ENCODE results near the gene IL10RB.
"Not testable (repeated sequence)": the region's sequence is repeated elsewhere in the genome, so short reads cannot be mapped to it uniquely, and the experiment has no call there.

Gene IL10RB

DNA sequence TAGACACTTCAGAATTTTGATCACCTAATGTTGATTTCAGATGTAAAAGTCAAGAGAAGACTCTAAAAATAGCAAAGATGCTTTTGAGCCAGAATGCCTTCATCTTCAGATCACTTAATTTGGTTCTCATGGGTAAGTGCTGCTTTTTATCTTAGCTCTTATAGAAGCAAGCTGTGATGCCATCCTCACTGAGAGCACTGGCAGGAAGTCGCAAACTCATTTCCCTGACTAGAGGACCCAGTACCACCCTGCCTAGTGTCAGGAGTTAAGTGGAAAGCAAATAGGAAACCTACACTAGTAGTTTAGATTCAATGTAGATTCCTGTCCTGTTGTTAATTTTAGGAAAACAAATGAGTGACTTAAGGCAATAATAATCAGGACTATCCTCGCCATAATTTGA is 24.3 kb upstream of the IL10RB start:
- DNase-seq (ENCODE audit: extremely low read depth, low read depth), result no peak
- no peak overlapping the region for H3K4me3 ChIP-seq (replicated peaks; ENCODE audit: low read depth, low read length)
- no peak for TF ChIP-seq CTCF (IDR thresholded peaks at IDR 0.05; ENCODE audit: low read depth, low read length, missing control alignments)

- H3K4me3 ChIP-seq (replicated peaks; ENCODE audit: low read depth, low read length); DNase-seq (ENCODE audit: extremely low read depth, low read depth): not testable (repeated sequence)
Observed at GRCh38 chr21:33242846-33243245, 23.3 kb upstream of the IL10RB start.

DNA sequence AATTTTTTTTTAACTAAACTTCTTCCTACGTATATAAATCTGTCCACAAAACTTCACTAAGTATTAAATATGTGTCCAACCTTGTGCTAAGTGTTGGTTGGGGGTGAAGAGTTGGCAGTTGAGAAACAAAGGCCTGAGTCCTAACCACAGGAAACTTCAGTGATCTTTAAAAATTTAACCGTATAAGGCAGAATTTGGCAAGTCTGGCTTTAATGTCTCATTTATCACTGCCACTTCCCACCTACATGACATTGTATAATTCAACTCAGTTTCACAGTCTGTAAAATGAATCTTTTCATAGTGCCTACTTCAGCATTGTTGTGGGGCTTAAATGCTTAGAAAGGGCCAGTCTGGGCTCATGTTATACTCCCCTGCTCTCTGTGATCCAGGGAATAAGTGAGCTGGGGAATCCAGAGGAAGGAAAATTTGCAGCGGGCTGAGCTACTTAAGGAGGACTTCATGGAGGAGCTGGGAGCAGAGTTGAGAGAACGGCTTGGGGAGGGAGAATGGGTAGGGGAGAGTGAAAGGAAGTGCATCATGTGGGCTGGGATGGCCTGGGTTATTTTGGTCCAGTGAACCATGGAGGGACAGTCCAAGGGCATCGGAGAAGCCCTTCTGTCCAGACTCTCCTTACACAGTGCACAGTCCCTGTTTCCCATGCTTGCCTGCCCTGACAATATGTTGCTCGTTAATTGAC is 21.9 kb upstream of the IL10RB start:
- no peak for DNase-seq (ENCODE audit: extremely low read depth, low read depth)
- no peak overlapping the region for H3K4me3 ChIP-seq (replicated peaks; ENCODE audit: low read depth, low read length)
- no peak for TF ChIP-seq CTCF (IDR thresholded peaks at IDR 0.05; ENCODE audit: low read depth, low read length, missing control alignments)

GRCh38 chr21:33244779-33245105 is 21.4 kb upstream of the IL10RB start:
- DNase-seq (ENCODE audit: extremely low read depth, low read depth), result no peak
- no peak overlapping the region for H3K4me3 ChIP-seq (replicated peaks; ENCODE audit: low read depth, low read length)
- no peak for TF ChIP-seq CTCF (IDR thresholded peaks at IDR 0.05; ENCODE audit: low read depth, low read length, missing control alignments)

DNA sequence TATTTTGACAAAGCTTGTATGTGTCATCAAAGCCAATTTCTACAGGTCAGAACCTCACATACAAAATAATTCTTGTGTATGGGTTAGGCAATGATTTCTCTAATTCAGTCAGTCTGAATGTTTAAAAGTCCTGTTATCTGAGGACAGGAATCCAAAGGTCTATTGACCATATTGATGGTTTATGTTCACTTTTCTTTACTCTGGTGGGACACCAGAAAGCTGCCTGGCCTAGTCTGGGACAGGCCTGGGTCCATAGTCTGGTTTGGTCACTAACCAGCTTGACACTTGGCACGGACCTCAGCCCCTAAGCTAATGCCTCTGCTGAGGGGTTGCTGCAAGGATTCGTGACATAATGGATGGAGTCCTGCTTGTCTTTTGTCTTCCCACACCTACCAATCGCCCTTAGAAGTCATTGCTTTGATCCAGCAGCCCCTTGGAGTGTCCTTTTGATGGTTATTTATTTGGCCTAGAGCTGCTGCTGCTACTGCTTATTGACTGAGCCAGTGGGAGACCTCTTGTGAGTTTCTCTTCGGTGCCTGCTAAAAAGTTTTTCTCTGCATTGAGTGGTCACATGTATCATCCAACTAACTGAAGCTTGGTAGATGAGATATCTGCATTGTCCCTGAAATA is 20.8 kb upstream of the IL10RB start:
- TF ChIP-seq CTCF (IDR thresholded peaks at IDR 0.05; ENCODE audit: low read depth, low read length, missing control alignments), result no peak
- H3K4me3 ChIP-seq (replicated peaks; ENCODE audit: low read depth, low read length), result no peak overlapping the region
- no peak for DNase-seq (ENCODE audit: extremely low read depth, low read depth)

GRCh38 chr21:33246506-33246905 is 19.7 kb upstream of the IL10RB start:
- no peak overlapping the region for H3K4me3 ChIP-seq (replicated peaks; ENCODE audit: low read depth, low read length)
- no peak for DNase-seq (ENCODE audit: extremely low read depth, low read depth)
- TF ChIP-seq CTCF (IDR thresholded peaks at IDR 0.05; ENCODE audit: low read depth, low read length, missing control alignments), result no peak

DNA sequence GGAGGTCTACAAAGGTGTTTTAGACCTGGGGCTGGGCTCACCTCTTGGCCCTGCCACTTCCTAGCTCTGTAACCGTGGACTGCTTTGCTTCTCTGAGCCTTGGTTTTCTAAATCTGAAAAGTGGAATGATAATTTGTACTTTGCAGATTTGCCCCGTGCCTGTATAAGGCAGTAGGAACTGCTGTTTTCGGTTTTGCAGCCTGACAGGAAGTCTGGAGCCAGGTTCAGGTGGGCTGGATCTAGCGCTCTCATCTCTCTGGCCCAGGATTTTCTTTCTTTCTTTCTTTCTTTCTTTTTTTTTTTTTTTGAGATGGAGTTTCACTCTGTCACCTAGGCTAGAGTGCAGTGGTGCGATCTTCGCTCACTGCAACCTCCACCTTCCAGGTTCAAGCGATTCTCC is 19.2 kb upstream of the IL10RB start:
- no peak for DNase-seq (ENCODE audit: extremely low read depth, low read depth)
- H3K4me3 ChIP-seq (replicated peaks; ENCODE audit: low read depth, low read length), result no peak overlapping the region
- TF ChIP-seq CTCF (IDR thresholded peaks at IDR 0.05; ENCODE audit: low read depth, low read length, missing control alignments), result no peak
